OCI-LY1 (cell line): ENCODE results near the gene GRIK3.

Experiments
- H2AFZ ChIP-seq: fragments of 200-600 bp; sonication (generic), shearing (Covaris generic); 2 replicates; pipeline ENCODE4 v1.6.0; 2014; ENCODE audit warnings: antibody characterized with exemption, mild to moderate bottlenecking, low read length
- H3F3A ChIP-seq: fragments of 200-600 bp; sonication (generic), shearing (Covaris generic); 2 replicates; pipeline ENCODE4 v1.6.0; 2014; ENCODE audit warnings: mild to moderate bottlenecking, antibody characterized with exemption, low read length, moderate library complexity; ENCODE audit not compliant: insufficient read depth
- H3K27ac ChIP-seq: fragments of 200-600 bp; sonication (generic); 2 replicates; pipeline ENCODE4 v1.5.1; 2014; ENCODE audit warnings: low read length, mixed run types, mild to moderate bottlenecking, low read depth; ENCODE audit not compliant: poor library complexity, severe bottlenecking
- H3K27me3 ChIP-seq: fragments of 200-600 bp; sonication (generic); 2 replicates; pipeline ENCODE4 v1.6.0; 2014; ENCODE audit warnings: antibody characterized with exemption, mild to moderate bottlenecking, low read length, moderate library complexity; ENCODE audit not compliant: insufficient read depth
- H3K36me3 ChIP-seq: fragments of 200-600 bp; sonication (generic); 2 replicates; pipeline ENCODE4 v1.6.1; 2014; ENCODE audit warnings: mild to moderate bottlenecking, antibody characterized with exemption, low read length, moderate library complexity, mixed read lengths; ENCODE audit not compliant: insufficient read depth
- H3K4me1 ChIP-seq: fragments of 200-600 bp; sonication (generic); 2 replicates; pipeline ENCODE4 v1.5.1; 2014; ENCODE audit warnings: mild to moderate bottlenecking, low read length, moderate library complexity; ENCODE audit not compliant: insufficient read depth, severe bottlenecking
- H3K4me2 ChIP-seq: fragments of 200-600 bp; sonication (generic), shearing (Covaris generic); 2 replicates; pipeline ENCODE4 v1.6.1; 2014; ENCODE audit warnings: low read length
- H3K4me3 ChIP-seq: fragments of 200-600 bp; sonication (generic); 2 replicates; pipeline ENCODE4 v1.5.1; 2014; ENCODE audit warnings: low read length, low read depth, mild to moderate bottlenecking, mixed read lengths; ENCODE audit not compliant: poor library complexity, severe bottlenecking
- H3K79me2 ChIP-seq: fragments of 200-600 bp; shearing (Covaris generic); 2 replicates; pipeline ENCODE4 v1.6.1; 2016; ENCODE audit warnings: mixed run types, low read length, mixed read lengths; ENCODE audit not compliant: insufficient read depth
- H3K9ac ChIP-seq: fragments of 200-600 bp; sonication (generic), shearing (Covaris generic); 2 replicates; pipeline ENCODE4 v1.6.1; 2014; ENCODE audit warnings: mild to moderate bottlenecking, low read length, mixed read lengths
- H3K9me2 ChIP-seq: fragments of 200-600 bp; sonication (generic), shearing (Covaris generic); 2 replicates; pipeline ENCODE4 v1.6.1; 2014; ENCODE audit warnings: low read depth, mild to moderate bottlenecking, low read length, mixed read lengths
- H3K9me3 ChIP-seq: fragments of 200-600 bp; shearing (Covaris generic); 2 replicates; pipeline ENCODE4 v1.6.1; 2014; ENCODE audit warnings: low read length, mixed read lengths
- H4K20me1 ChIP-seq: fragments of 200-600 bp; sonication (generic), shearing (Covaris generic); 2 replicates; pipeline ENCODE4 v1.6.0; 2016; ENCODE audit warnings: mild to moderate bottlenecking, low read length; ENCODE audit not compliant: insufficient read depth
- CTCF ChIP-seq: fragments of 200-600 bp; sonication (generic), shearing (Covaris generic); IDR thresholded peaks from 2 replicates; pipeline ENCODE4 v1.5.1; 2017; ENCODE audit warnings: mild to moderate bottlenecking, antibody characterized with exemption, low read length, moderate library complexity, mixed read lengths
- EZH2 ChIP-seq: fragments of 200-600 bp; sonication (generic), shearing (Covaris generic); IDR thresholded peaks from 2 replicates; pipeline ENCODE4 v1.8.0; 2017; ENCODE audit warnings: borderline replicate concordance, mixed run types, mild to moderate bottlenecking, antibody characterized with exemption, low read length, moderate library complexity, mixed read lengths

Gene GRIK3

DNA sequence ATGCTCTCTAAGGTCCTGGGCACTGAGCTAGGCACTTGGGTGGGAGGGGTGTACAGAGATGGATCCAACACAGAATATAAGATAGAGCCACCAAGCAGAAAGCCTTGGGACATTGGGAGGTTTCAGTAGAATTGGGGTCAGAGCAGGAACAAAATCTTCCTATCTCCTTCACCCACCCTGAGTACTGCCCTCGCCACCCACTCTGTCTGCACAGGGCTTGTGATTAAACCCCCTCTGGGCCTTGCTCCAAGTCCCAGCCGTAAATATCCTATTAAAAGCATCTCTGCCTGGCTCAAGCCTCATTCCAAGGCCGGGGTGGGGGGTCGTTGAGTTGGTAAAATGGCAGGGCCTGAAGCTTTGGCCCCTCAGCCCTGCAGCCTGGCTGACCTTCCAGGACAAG lies 166.7 kb downstream of the GRIK3 start:
- no peaks in the 10 kb centered on the region for H3K27me3 ChIP-seq
- no peaks in the 10 kb centered on the region for H3K9me3 ChIP-seq
- H3K27ac ChIP-seq, result no peak overlapping the region
- H3K79me2 ChIP-seq, result no peaks in the 10 kb centered on the region
- no peaks in the 10 kb centered on the region for H4K20me1 ChIP-seq
- no peaks in the 10 kb centered on the region for H3F3A ChIP-seq
- no peaks in the 10 kb centered on the region for H3K4me1 ChIP-seq
- no peak overlapping the region for H3K9ac ChIP-seq
- H3K9me2 ChIP-seq, result no peaks in the 10 kb centered on the region
- no peaks in the 10 kb centered on the region for H3K36me3 ChIP-seq
- no peak overlapping the region for H2AFZ ChIP-seq
- H3K4me3 ChIP-seq, result no peak overlapping the region
- TF ChIP-seq CTCF (no peak), EZH2 (no peak)
- H3K4me2 ChIP-seq, result no peak overlapping the region

DNA sequence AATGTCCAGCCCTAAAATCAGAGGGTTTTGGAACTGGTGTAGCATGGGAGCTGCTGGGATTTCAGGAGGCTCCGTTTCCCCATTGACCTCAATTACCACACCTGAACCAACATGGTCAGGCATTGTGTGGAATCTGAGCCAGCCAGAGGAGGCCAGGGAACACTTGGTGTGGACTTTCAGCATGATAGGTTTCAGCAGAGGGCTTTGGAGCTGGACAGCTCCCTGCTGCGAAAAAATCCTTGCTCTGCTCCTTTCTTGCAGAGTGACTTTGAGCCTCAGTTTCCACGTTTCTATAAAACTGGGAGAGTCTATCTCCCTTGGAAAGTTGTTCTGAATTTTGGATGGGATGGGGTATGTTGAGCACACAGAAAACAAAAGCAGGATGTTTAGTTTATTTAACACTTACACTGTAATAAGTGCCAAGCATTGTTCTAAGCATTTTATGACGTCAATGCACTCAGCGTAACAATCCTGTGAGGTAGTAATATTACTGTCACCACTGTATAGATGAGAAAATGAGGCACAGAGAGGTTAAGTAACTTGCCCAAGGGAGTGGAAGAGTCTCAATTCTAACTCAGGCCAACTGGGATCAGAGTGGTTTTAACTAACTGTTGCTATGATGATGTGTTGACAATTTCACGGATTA lies 168.0 kb downstream of the GRIK3 start:
- Histone ChIP-seq H3F3A (no peaks in the 10 kb centered on the region), H3K4me3 (no peak overlapping the region)

GRCh38 chr1:36865602-36865900 lies 168.8 kb downstream of the GRIK3 start:
- H3K27me3 ChIP-seq, result no peaks in the 10 kb centered on the region
- no peak overlapping the region for H3K4me2 ChIP-seq
- H3K4me1 ChIP-seq, result no peaks in the 10 kb centered on the region
- H2AFZ ChIP-seq, result no peak overlapping the region
- H3K9me3 ChIP-seq, result no peaks in the 10 kb centered on the region
- H3K27ac ChIP-seq, result no peak overlapping the region
- H3K79me2 ChIP-seq, result no peaks in the 10 kb centered on the region
- H3K9me2 ChIP-seq, result no peaks in the 10 kb centered on the region
- H3K9ac ChIP-seq, result no peak overlapping the region
- H4K20me1 ChIP-seq, result no peaks in the 10 kb centered on the region
- H3K36me3 ChIP-seq, result no peaks in the 10 kb centered on the region
- H3F3A ChIP-seq, result no peaks in the 10 kb centered on the region
- H3K4me3 ChIP-seq, result no peak overlapping the region
- TF ChIP-seq EZH2 (no peak), CTCF (no peak)

More for the DNA sequence above, 168.0 kb downstream of the GRIK3 start:
- H3K79me2 ChIP-seq, result no peaks in the 10 kb centered on the region
- H3K36me3 ChIP-seq, result no peaks in the 10 kb centered on the region
- H3K27ac ChIP-seq, result no peak overlapping the region
- H2AFZ ChIP-seq, result no peak overlapping the region
- no peaks in the 10 kb centered on the region for H3K4me1 ChIP-seq
- no peaks in the 10 kb centered on the region for H3K9me3 ChIP-seq
- H3K9ac ChIP-seq, result no peak overlapping the region
- no peaks in the 10 kb centered on the region for H3K9me2 ChIP-seq
- no peaks in the 10 kb centered on the region for H4K20me1 ChIP-seq
- no peaks in the 10 kb centered on the region for H3K27me3 ChIP-seq
- no peak overlapping the region for H3K4me2 ChIP-seq
- TF ChIP-seq EZH2 (no peak), CTCF (no peak)
